BLaER1 treated with 17β-estradiol and CSF1 and Interleukin-3, amounts not matched to agents 10 nM and 100 nM (cell line): ENCODE data around the gene BTBD2.

Experiments
- H3K27ac ChIP-seq, 11 experiments: shearing (Covaris generic); formaldehyde crosslinking; 2 replicates each; pipeline ENCODE4 v1.8.1; 2022
- H3K27me3 ChIP-seq, 11 experiments: shearing (Covaris generic); formaldehyde crosslinking; 2 replicates each; pipeline ENCODE4 v1.8.1; 2022
- H3K36me3 ChIP-seq, 11 experiments: shearing (Covaris generic); formaldehyde crosslinking; 2 replicates each; pipeline ENCODE4 v1.8.1; 2022
- H3K4me1 ChIP-seq, 10 experiments: shearing (Covaris generic); formaldehyde crosslinking; 2 replicates each; pipeline ENCODE4 v1.8.1; 2022
- H3K4me2 ChIP-seq, 11 experiments: shearing (Covaris generic); formaldehyde crosslinking; 2 replicates each; pipeline ENCODE4 v1.8.1; 2022
- H3K4me3 ChIP-seq, 10 experiments: shearing (Covaris generic); formaldehyde crosslinking; 2 replicates each; pipeline ENCODE4 v1.8.1; 2022
- H3K9ac ChIP-seq, 11 experiments: shearing (Covaris generic); formaldehyde crosslinking; 2 replicates each; pipeline ENCODE4 v1.8.1; 2022
- H3K9me3 ChIP-seq, 11 experiments: shearing (Covaris generic); formaldehyde crosslinking; replicated peaks in 1 of 11; 2 replicates each; pipeline ENCODE4 v1.8.1; 2022
- H4K20me1 ChIP-seq, 11 experiments: shearing (Covaris generic); formaldehyde crosslinking; 2 replicates each; pipeline ENCODE4 v1.8.1; 2022
- Cebpa-rat ChIP-seq, 11 experiments: shearing (Covaris generic); IDR thresholded peaks; 2 replicates each; pipeline ENCODE4 v1.8.1; 2022

Gene BTBD2

DNA sequence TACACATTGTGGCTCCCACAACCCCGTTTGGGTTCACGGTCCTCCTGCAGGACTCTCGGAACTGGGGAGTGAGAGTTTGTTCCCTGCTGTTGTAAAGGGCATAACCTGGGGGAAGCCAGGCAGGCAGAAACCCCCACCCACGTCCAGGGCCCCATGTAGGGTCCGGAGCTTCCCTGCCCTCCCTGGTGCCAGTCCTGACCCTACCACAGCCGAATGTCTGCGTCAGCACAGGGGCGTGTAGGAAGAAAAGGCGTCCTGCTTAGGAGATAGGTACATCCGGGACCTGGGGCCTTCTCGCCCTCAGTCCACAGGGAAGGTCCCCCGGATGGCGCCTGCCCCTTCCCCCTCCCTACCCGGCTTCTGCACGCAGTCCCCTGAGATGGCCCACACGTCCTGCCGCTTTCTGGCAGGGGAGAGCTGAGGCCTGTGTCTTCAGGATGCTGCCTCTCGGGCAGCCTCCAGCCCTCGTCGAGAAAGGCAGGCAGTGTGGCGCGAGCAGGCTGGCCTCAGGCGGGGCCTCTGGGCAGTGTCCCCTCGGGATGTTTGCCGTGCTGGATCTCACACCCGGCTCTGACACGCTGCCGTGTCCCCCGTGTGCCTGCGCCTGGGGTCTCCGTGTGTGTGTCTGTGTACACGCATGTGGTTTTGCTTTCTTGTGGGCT is 55.5 kb downstream of the BTBD2 start:
- H4K20me1 ChIP-seq, result peaks cover 81 to 95% (median 93%) of the 10 kb centered on the region in 11 experiments
- no peaks in the 10 kb centered on the region for H3K27me3 ChIP-seq
- H3K27ac ChIP-seq, result peak overlapping the region in 9 of 11 experiments; percentile 0 to 75 (median 61); a peak in 14 of 22 replicates
- TF ChIP-seq Cebpa-rat (IDR thresholded peaks at IDR 0.05), result no peak
- H3K9me3 ChIP-seq, result no peaks in the 10 kb centered on the region
- peak overlapping the region; percentile 93 to 100 (median 97) for H3K4me2 ChIP-seq
- H3K4me1 ChIP-seq, result peaks cover 40 to 82% (median 69%) of the 10 kb centered on the region in 10 experiments
- peak overlapping the region in 8 of 10 experiments; percentile 24 to 60 (median 47); a peak in 11 of 20 replicates for H3K4me3 ChIP-seq
- H3K36me3 ChIP-seq, result peaks cover 6 to 43% (median 22%) of the 10 kb centered on the region in 11 experiments; a peak in 19 of 22 replicates
- H3K9ac ChIP-seq, result peak overlapping the region in 10 of 11 experiments; percentile 49 to 76 (median 66); a peak in 19 of 22 replicates

DNA sequence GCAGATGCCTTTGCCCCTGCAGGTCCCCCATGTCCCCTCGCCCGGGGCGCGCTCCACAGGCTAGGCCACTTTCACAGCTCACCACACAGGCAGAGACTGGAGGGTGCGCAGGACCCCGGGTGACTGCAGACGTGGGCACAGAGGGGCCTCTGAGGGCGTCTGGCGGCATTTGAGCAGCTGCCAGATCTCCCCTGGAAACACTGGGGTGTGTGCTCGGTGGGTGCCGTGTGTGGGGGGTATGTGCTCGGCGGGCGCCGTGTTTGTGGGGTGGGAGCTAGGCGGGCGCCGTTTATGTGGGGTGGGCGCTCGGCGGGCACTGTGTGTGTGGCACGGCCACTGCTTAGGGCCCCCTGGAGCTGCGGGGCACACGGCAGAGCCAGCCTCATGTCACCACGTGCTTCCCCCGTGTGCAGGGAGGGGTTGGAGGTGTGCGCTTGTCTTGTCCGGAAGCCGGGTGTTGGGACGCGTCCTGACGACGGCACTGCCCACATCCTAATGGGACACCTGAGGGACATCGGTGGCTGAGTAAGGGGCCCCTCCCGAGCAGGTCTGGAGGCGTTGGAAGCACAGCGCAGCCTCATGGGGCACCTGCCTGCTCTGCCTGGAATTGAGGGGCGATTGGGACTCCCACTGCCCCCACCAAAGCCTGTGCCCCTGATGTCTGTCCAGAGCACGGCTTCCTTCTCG is 57.8 kb downstream of the BTBD2 start:
- H3K9ac ChIP-seq, result no peak overlapping the region; a peak in 2 of 22 replicates
- H4K20me1 ChIP-seq, result peaks cover 94 to 95% (median 95%) of the 10 kb centered on the region in 11 experiments
- peaks cover 56 to 94% (median 85%) of the 10 kb centered on the region in 10 experiments for H3K4me1 ChIP-seq
- no peak for TF ChIP-seq Cebpa-rat (IDR thresholded peaks at IDR 0.05)
- no peak overlapping the region for H3K27ac ChIP-seq
- H3K27me3 ChIP-seq, result no peaks in the 10 kb centered on the region
- H3K36me3 ChIP-seq, result peaks cover 10 to 44% (median 16%) of the 10 kb centered on the region in 11 experiments; a peak in 20 of 22 replicates
- H3K9me3 ChIP-seq, result no peaks in the 10 kb centered on the region
- no peak overlapping the region for H3K4me3 ChIP-seq
- peak overlapping the region in 7 of 11 experiments; percentile 2 to 32 (median 12); a peak in 7 of 22 replicates for H3K4me2 ChIP-seq

DNA sequence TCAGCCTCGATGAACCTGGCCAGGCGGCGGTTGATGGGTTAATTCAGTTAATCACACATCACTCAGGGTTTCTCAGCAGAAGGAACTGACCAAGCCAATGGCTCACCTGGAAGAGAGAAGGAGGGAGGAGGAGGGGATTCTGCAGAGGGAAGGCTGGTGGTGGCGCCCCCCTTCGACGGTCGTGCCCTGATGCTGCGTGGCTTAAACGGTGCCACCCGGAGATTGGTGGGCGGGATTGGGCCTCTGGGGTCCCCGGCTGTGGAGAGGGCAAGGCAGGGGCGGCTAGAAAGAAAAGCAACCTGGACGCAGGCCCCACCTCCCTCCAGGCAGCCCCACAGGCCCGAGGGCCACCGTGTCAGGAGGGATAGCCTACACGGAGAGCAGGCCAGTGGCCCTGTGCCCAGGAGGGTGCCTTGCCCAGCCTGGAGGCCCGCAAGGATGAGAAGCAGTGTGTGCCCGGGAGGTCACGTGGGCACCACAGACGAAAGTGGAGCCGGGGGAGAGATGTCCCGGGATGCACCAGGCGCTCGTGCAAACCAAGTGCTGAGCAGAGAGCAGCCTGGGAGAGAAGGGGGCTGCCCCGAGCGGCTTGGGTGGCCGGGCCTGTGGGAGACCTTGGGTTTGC is 58.5 kb downstream of the BTBD2 start:
- Histone ChIP-seq H4K20me1 (peaks cover 94 to 95% (median 95%) of the 10 kb centered on the region in 11 experiments), H3K36me3 (peaks cover 11 to 44% (median 17%) of the 10 kb centered on the region in 11 experiments; a peak in 20 of 22 replicates), H3K4me1 (peaks cover 51 to 94% (median 83%) of the 10 kb centered on the region in 10 experiments), H3K9ac (peak overlapping the region in 1 of 11 experiments; percentile 35; a peak in 2 of 22 replicates), H3K4me3 (no peak overlapping the region), H3K27ac (no peak overlapping the region), H3K27me3 (no peaks in the 10 kb centered on the region), H3K4me2 (peak overlapping the region in 6 of 11 experiments; percentile 2 to 32 (median 18); a peak in 6 of 22 replicates), H3K9me3 (peaks cover 0 to 4% (median 2%) of the 10 kb centered on the region in 11 experiments; a peak in 10 of 22 replicates)
- no peak for TF ChIP-seq Cebpa-rat (IDR thresholded peaks at IDR 0.05)

DNA sequence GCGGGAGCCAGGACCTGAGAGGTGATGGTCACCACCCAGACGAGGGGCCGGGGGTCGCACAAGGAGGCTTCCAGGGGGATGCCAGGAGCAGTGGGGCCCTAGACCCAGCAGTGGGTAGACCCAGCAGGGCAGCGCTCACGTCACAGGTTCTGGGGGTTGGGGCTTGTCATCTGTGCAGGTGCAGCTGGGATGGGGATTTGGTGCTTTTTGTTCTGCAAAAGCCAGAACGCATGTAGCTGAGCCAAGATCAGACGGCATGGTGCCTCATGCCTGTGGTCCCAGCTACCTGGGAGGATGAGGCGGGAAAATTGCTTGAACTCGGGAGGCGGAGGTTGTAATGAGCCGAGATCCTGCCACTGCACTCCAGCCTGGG is 59.4 kb downstream of the BTBD2 start:
- H3K4me2 ChIP-seq, result peak overlapping the region in 2 of 11 experiments; percentile 6 to 63; a peak in 2 of 22 replicates
- H3K9ac ChIP-seq, result no peak overlapping the region
- peaks cover 90 to 95% (median 94%) of the 10 kb centered on the region in 11 experiments for H4K20me1 ChIP-seq
- H3K9me3 ChIP-seq, result peaks cover 0 to 13% (median 10%) of the 10 kb centered on the region in 11 experiments; a peak in 13 of 22 replicates
- H3K4me3 ChIP-seq, result no peak overlapping the region
- TF ChIP-seq Cebpa-rat (IDR thresholded peaks at IDR 0.05), result no peak
- H3K27ac ChIP-seq, result no peak overlapping the region
- peaks cover 13 to 48% (median 25%) of the 10 kb centered on the region in 11 experiments; a peak in 20 of 22 replicates for H3K36me3 ChIP-seq
- H3K4me1 ChIP-seq, result peaks cover 51 to 94% (median 80%) of the 10 kb centered on the region in 10 experiments
- no peaks in the 10 kb centered on the region for H3K27me3 ChIP-seq

DNA sequence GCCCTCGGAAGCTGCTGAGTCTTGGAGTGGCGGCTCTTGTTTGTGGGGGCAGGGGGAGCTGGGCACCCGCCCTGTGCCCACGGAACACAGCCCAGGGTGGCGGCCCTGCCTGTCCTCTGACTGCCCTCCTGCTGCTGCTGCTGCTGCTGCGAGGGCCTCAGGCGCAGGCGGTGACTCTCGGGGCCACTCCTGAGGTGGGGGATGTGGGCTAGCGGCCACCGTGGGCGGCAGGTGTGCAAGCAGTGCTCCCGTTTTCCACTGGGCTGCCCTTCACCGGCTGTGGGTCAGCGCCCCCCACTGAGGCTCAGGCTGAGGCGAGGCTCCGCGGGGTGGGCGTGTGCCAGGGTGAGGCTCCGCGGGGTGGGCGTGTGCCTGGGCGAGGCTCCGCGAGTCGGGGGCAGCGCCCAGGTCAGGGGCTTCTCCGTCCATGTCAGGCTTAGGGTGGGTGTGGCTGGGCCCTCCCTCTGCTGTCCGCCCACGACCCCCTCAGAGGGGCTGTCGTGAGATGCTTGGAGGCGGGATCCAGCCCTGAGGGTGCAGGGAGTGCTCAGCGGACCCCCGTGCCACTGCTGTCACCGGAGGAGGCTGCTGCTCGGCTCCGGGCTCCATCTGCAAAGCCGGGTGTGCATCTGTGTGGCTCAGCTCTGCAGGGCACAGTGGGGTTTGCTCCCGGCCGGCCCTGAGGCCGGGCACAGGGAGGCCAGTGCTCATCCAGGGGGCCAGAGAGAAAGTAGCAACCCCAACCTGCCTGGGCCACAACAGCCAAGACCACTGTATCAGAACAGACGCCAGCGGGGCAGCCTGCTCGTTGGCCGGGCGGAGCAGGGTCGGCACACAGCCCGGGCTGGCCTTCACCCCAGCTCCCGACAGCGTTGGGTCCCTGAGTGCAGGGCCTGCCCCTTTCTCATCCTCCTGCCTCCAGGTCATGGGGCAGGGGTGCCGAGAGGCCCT is 60.1 kb downstream of the BTBD2 start:
- H3K36me3 ChIP-seq, result peaks cover 13 to 51% (median 30%) of the 10 kb centered on the region in 11 experiments; a peak in 20 of 22 replicates
- H4K20me1 ChIP-seq, result peaks cover 86 to 95% (median 93%) of the 10 kb centered on the region in 11 experiments
- H3K27me3 ChIP-seq, result no peaks in the 10 kb centered on the region

DNA sequence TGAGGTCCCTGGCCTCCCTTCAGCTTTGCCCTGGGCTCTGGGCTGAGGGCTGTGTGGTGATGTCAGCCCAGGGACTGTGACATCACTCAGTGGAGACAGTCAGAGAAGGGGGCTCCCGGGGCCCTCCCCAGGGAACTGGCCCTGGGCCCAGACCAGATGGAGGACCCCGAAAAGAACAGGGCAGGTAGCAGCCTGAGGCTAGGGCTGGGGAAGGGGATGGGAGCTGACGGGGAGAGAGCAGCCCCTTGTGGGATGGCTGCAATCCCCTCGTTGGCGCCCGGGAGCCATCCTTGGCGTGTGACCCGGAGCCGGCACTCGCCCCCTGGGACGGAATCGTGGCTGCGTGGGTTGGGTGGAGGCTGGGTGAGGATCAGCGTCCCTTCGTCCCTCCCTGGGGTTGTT is 61.0 kb downstream of the BTBD2 start:
- no peak for TF ChIP-seq Cebpa-rat (IDR thresholded peaks at IDR 0.05)

More for the DNA sequence above, 60.1 kb downstream of the BTBD2 start:
- Histone ChIP-seq H3K9me3 (peaks cover 0 to 19% (median 17%) of the 10 kb centered on the region in 11 experiments; a peak in 16 of 22 replicates), H3K4me1 (peaks cover 45 to 94% (median 80%) of the 10 kb centered on the region in 10 experiments), H3K27ac (0 out of 22 replicates have a peak overlapping the region, but pooled peaks of 1 of the 11 experiments have one; percentile 16), H3K9ac (peak overlapping the region in 6 of 11 experiments; percentile 20 to 55 (median 31); a peak in 7 of 22 replicates), H3K4me3 (no peak overlapping the region), H3K4me2 (peak overlapping the region in 10 of 11 experiments; percentile 50 to 69 (median 60); a peak in 15 of 22 replicates)
- no peak for TF ChIP-seq Cebpa-rat (IDR thresholded peaks at IDR 0.05)

DNA sequence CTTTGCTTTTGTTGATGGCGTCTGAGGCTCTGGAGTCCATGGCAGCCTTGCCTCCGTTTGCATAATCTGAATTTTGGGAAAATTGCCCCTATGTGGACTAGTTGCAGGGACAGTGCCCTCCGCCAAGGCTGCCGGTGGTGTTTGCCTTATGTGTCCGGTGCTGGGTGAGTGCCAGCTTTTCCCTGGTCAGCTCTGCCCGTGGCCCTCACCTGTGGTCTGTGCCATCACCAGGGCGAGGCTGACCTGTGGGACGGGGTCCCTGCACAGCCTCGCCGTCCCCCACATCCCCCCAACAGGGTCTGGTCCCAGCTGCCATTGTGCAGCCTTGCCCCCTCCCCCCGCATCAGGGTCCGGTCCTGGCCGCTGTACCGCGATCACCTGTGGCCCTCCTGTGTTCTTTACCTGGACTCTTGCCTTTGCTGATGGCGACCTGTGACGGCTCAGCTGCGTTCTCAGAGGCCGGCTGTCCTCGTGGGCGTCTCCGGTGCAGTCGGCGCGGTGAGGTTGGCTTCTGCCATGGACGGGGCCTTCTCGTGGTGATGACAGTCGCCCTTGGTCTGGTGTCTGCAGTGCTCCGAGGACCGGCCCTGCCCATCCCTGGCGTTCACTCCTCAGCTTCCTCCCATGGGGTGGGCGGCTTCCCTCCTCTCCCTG is 61.9 kb downstream of the BTBD2 start:
- TF ChIP-seq Cebpa-rat (IDR thresholded peaks at IDR 0.05), result no peak
- Histone ChIP-seq H3K36me3 (peaks cover 25 to 70% (median 48%) of the 10 kb centered on the region in 11 experiments), H3K27ac (no peak overlapping the region), H4K20me1 (peaks cover 80 to 95% (median 91%) of the 10 kb centered on the region in 11 experiments), H3K27me3 (no peaks in the 10 kb centered on the region), H3K9me3 (peaks cover 0 to 38% (median 35%) of the 10 kb centered on the region in 11 experiments; a peak in 18 of 22 replicates), H3K4me3 (no peak overlapping the region), H3K9ac (peak overlapping the region in 4 of 11 experiments; percentile 23 to 50 (median 47); a peak in 3 of 22 replicates), H3K4me1 (peaks cover 38 to 89% (median 66%) of the 10 kb centered on the region in 10 experiments), H3K4me2 (peak overlapping the region; percentile 38 to 69 (median 59); a peak in 20 of 22 replicates)

More for the DNA sequence above, 61.0 kb downstream of the BTBD2 start:
- peaks cover 36 to 89% (median 72%) of the 10 kb centered on the region in 10 experiments for H3K4me1 ChIP-seq
- H3K9me3 ChIP-seq, result peaks cover 0 to 28% (median 26%) of the 10 kb centered on the region in 11 experiments; a peak in 18 of 22 replicates
- peaks cover 81 to 93% (median 88%) of the 10 kb centered on the region in 11 experiments for H4K20me1 ChIP-seq
- H3K4me3 ChIP-seq, result no peak overlapping the region
- H3K27me3 ChIP-seq, result no peaks in the 10 kb centered on the region
- H3K27ac ChIP-seq, result peak overlapping the region in 2 of 11 experiments; percentile 16 to 20; a peak in 1 of 22 replicates
- peaks cover 20 to 61% (median 39%) of the 10 kb centered on the region in 11 experiments for H3K36me3 ChIP-seq
- peak overlapping the region; percentile 38 to 69 (median 59) for H3K4me2 ChIP-seq
- H3K9ac ChIP-seq, result peak overlapping the region in 9 of 11 experiments; percentile 20 to 55 (median 39); a peak in 13 of 22 replicates
